ENCODE results near the gene AMZ2.

AMZ2 gene

DNA sequence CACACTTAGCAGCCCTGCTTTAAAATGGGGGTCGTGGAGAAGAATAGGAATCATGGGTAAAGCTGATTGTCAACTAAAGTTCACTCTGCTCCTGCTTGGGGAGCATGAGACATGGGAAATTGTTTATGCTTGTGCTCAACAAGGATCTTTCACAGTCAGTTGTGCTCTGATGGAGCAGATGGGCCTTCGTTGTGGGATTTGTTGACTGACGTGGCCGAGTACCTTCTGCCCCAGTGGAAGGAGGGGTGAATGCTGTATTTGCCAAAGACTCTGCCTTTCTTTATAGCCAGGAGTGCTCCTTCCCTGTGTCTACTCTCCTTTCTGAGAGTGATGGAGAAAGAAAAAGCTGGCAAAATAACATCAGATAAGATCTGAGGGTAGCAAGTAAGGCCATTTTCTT is 54.8 kb downstream of the AMZ2 start:
- TF ChIP-seq, protein P1, sequence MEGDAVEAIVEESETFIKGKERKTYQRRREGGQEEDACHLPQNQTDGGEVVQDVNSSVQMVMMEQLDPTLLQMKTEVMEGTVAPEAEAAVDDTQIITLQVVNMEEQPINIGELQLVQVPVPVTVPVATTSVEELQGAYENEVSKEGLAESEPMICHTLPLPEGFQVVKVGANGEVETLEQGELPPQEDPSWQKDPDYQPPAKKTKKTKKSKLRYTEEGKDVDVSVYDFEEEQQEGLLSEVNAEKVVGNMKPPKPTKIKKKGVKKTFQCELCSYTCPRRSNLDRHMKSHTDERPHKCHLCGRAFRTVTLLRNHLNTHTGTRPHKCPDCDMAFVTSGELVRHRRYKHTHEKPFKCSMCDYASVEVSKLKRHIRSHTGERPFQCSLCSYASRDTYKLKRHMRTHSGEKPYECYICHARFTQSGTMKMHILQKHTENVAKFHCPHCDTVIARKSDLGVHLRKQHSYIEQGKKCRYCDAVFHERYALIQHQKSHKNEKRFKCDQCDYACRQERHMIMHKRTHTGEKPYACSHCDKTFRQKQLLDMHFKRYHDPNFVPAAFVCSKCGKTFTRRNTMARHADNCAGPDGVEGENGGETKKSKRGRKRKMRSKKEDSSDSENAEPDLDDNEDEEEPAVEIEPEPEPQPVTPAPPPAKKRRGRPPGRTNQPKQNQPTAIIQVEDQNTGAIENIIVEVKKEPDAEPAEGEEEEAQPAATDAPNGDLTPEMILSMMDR (IDR thresholded peaks at IDR 0.05; ENCODE audit: control insufficient read depth, insufficient read depth, low read depth, low read length, missing control alignments): no peak
- no peak for DNase-seq (ENCODE audit: low read depth)
- no peak overlapping the region for H3K4me3 ChIP-seq (ENCODE audit: control insufficient read depth, low read depth, low read length)

DNA sequence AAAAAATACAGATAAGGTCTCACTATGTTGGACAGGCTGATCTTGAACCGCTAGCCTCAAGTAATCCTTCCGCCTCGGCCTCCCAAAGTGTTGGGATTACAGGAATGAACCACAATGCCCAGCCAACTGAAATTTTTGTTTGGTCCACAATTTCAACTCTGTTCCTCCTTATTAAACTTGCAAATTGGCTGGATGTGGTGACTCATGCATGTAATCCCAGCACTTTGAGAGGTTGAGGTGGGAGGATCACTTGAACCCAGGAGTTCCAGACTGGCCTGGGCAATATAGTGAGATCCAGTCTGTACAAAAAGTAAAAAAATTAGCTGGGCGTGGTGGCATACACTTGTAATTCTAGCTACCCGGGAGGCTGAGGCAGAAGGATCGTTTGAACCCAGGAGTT is 56.9 kb downstream of the AMZ2 start:
- no peak overlapping the region for H3K4me3 ChIP-seq (ENCODE audit: control insufficient read depth, low read depth, low read length)
- TF ChIP-seq, protein P1 (IDR thresholded peaks at IDR 0.05; ENCODE audit: control insufficient read depth, insufficient read depth, low read depth, low read length, missing control alignments): no peak
- DNase-seq (ENCODE audit: low read depth): no peak

- TF ChIP-seq, protein P1 (IDR thresholded peaks at IDR 0.05; ENCODE audit: control insufficient read depth, insufficient read depth, low read depth, low read length, missing control alignments): no peak
- DNase-seq (ENCODE audit: low read depth): no peak
- H3K4me3 ChIP-seq (ENCODE audit: control insufficient read depth, low read depth, low read length): no peak overlapping the region
These were observed 57.3 kb downstream of the AMZ2 start for GRCh38 chr17:68305142-68305541.
